ENCODE measurements around the gene PYGB.

PYGB gene

DNA sequence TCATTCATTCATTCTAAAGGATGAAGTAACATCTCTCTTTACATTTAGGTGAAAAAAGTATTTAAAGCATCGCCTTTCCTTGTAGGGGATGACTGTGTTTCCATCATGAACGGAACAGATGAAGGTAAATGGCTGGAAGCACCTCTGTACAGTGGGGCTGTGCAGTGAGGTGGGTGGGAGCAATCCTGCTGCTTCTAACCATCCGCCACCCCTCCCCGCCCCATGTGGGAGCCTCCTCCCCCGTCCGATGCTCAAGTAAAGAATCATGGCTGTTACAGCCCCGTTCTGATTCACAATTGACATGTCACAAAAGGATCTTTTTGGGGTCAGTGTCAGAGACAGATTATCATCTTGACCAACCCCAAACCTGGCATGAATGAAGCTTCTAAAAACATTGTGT is 33.1 kb upstream of the PYGB start:
- TF ChIP-seq CSDC2 (CRISPR knock-in tag; IDR thresholded peaks at IDR 0.05) (no peak), ZFP3 (CRISPR knock-in tag; IDR thresholded peaks at IDR 0.05) (no peak)
- ATAC-seq = no peak

GRCh38 chr20:25215521-25215920 is 32.4 kb upstream of the PYGB start:
- TF ChIP-seq BACH2 (CRISPR knock-in tag; IDR thresholded peaks at IDR 0.05; ENCODE audit: borderline replicate concordance) = no peak
- TF ChIP-seq SNAI2 (CRISPR knock-in tag; IDR thresholded peaks at IDR 0.05) = no peak

DNA sequence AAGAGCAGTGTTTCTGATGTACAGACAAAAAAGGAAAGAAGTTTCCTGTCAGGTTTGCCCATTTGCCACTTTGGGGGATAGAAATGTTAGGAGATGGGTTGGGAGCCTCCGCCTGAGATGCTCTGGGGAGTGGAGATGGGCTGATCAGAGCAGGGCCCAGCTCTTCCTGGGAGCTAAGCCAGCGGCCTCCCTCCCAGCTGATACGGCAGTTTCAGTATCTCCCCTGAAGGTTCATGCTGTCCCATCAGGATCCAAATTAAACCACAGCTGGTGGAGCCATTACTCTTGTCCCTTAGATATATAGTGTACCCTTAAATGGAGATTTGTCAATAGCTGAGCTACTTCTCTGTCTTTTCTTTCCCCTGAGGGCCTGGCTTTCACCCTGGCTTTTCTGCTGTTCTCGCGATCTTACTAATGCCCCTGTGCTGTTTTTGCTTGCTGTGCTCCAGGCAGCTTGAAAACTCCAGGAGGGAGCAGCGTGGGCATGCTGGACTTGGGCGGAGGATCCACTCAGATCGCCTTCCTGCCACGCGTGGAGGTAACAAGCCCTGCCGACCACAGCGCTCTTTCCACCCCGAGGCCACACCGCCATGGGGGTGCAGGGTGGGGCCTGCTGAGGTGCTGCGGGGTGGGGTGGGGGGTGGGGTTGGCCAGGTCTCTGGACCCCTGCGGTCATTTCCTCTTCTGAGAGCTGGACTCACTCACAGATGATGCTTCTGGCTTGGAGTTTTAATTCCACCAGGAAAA is 31.5 kb upstream of the PYGB start:
- ATAC-seq = no peak
- no peak for TF ChIP-seq CSDC2 (CRISPR knock-in tag; IDR thresholded peaks at IDR 0.05)
- no peak for TF ChIP-seq PPARA (CRISPR knock-in tag; IDR thresholded peaks at IDR 0.05; ENCODE audit: borderline replicate concordance)
- TF ChIP-seq ZNF70 (CRISPR knock-in tag; IDR thresholded peaks at IDR 0.05) = no peak
- TF ChIP-seq, protein P1, sequence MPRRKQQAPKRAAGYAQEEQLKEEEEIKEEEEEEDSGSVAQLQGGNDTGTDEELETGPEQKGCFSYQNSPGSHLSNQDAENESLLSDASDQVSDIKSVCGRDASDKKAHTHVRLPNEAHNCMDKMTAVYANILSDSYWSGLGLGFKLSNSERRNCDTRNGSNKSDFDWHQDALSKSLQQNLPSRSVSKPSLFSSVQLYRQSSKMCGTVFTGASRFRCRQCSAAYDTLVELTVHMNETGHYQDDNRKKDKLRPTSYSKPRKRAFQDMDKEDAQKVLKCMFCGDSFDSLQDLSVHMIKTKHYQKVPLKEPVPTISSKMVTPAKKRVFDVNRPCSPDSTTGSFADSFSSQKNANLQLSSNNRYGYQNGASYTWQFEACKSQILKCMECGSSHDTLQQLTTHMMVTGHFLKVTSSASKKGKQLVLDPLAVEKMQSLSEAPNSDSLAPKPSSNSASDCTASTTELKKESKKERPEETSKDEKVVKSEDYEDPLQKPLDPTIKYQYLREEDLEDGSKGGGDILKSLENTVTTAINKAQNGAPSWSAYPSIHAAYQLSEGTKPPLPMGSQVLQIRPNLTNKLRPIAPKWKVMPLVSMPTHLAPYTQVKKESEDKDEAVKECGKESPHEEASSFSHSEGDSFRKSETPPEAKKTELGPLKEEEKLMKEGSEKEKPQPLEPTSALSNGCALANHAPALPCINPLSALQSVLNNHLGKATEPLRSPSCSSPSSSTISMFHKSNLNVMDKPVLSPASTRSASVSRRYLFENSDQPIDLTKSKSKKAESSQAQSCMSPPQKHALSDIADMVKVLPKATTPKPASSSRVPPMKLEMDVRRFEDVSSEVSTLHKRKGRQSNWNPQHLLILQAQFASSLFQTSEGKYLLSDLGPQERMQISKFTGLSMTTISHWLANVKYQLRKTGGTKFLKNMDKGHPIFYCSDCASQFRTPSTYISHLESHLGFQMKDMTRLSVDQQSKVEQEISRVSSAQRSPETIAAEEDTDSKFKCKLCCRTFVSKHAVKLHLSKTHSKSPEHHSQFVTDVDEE (CRISPR knock-in tag; IDR thresholded peaks at IDR 0.05) = no peak
- no peak for TF ChIP-seq CSRNP3 (CRISPR knock-in tag; IDR thresholded peaks at IDR 0.05)
- TF ChIP-seq, protein P2, sequence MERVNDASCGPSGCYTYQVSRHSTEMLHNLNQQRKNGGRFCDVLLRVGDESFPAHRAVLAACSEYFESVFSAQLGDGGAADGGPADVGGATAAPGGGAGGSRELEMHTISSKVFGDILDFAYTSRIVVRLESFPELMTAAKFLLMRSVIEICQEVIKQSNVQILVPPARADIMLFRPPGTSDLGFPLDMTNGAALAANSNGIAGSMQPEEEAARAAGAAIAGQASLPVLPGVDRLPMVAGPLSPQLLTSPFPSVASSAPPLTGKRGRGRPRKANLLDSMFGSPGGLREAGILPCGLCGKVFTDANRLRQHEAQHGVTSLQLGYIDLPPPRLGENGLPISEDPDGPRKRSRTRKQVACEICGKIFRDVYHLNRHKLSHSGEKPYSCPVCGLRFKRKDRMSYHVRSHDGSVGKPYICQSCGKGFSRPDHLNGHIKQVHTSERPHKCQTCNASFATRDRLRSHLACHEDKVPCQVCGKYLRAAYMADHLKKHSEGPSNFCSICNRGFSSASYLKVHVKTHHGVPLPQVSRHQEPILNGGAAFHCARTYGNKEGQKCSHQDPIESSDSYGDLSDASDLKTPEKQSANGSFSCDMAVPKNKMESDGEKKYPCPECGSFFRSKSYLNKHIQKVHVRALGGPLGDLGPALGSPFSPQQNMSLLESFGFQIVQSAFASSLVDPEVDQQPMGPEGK (CRISPR knock-in tag; IDR thresholded peaks at IDR 0.05; ENCODE audit: borderline replicate concordance) = no peak
- TF ChIP-seq OSR1 (CRISPR knock-in tag; IDR thresholded peaks at IDR 0.05) = no peak
- no peak for TF ChIP-seq TCF4 (CRISPR knock-in tag; IDR thresholded peaks at IDR 0.05; ENCODE audit: borderline replicate concordance)
- no peak for TF ChIP-seq ZFP30 (CRISPR knock-in tag; IDR thresholded peaks at IDR 0.05)
- no peak for TF ChIP-seq ESRRG (CRISPR knock-in tag; IDR thresholded peaks at IDR 0.05)
- TF ChIP-seq, protein P3, sequence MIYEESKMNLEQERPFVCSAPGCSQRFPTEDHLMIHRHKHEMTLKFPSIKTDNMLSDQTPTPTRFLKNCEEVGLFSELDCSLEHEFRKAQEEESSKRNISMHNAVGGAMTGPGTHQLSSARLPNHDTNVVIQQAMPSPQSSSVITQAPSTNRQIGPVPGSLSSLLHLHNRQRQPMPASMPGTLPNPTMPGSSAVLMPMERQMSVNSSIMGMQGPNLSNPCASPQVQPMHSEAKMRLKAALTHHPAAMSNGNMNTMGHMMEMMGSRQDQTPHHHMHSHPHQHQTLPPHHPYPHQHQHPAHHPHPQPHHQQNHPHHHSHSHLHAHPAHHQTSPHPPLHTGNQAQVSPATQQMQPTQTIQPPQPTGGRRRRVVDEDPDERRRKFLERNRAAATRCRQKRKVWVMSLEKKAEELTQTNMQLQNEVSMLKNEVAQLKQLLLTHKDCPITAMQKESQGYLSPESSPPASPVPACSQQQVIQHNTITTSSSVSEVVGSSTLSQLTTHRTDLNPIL (CRISPR knock-in tag; IDR thresholded peaks at IDR 0.05; ENCODE audit: low read depth) = no peak
- no peak for TF ChIP-seq ARNTL (CRISPR knock-in tag; IDR thresholded peaks at IDR 0.05; ENCODE audit: borderline replicate concordance, low read depth)
- no peak for TF ChIP-seq BACH2 (CRISPR knock-in tag; IDR thresholded peaks at IDR 0.05; ENCODE audit: borderline replicate concordance)
- TF ChIP-seq SNAI2 (CRISPR knock-in tag; IDR thresholded peaks at IDR 0.05) = no peak
- no peak for TF ChIP-seq ZC3H10 (CRISPR knock-in tag; IDR thresholded peaks at IDR 0.05)
- no peak for TF ChIP-seq RARB (CRISPR knock-in tag; IDR thresholded peaks at IDR 0.05)
- no peak for TF ChIP-seq ZNF565 (CRISPR knock-in tag; conservative IDR thresholded peaks at IDR 0.05; ENCODE audit: low read depth)
- TF ChIP-seq ZFP3 (CRISPR knock-in tag; IDR thresholded peaks at IDR 0.05) = no peak
- no peak for TF ChIP-seq TOX (CRISPR knock-in tag; IDR thresholded peaks at IDR 0.05; ENCODE audit: borderline replicate concordance)

More at GRCh38 chr20:25215521-25215920, 32.4 kb upstream of the PYGB start:
- ATAC-seq = no peak

DNA sequence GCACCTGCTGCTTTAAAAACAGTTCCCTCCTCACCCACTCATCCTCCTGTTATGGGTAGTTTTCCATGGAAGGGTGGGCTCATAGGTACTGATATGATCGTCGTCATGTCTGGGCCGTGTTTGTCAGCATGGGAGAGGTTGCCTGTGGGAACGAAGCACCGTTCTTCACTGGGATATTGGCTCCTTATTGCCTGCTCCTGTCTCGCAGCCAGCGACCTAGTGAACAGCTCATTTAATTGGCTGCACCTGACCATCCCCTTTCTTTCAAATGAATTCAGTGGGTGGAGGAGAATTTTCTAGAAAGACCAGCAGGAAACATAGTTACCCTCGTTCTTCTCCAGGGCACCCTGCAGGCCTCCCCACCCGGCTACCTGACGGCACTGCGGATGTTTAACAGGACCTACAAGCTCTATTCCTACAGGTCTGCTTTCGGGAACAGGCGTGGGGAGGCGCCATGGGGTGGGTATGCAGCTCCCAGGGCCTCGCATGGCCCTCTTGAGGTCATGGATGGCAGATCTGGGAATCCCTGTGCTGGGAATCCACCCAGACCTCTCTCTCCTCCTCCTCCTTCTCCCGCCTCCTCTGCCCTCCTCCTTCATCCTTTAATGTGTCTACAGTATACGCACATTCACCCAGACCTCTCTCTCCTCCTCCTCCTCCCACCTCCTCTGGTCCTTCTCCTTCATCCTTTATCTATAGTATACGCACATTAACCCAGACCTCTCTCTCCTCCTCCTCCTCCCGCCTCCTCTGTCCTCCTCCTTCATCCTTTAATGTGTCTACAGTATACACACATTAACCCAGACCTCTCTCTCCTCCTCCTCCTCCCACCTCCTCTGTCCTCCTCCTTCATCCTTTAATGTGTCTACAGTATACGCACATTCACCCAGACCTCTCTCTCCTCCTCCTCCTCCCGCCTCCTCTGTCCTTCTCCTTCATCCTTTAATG is 30.4 kb upstream of the PYGB start:
- ATAC-seq = no peak
- TF ChIP-seq, protein P3 (CRISPR knock-in tag; IDR thresholded peaks at IDR 0.05; ENCODE audit: low read depth) = no peak
- TF ChIP-seq, protein P1 (CRISPR knock-in tag; IDR thresholded peaks at IDR 0.05) = no peak
- no peak for TF ChIP-seq TOX (CRISPR knock-in tag; IDR thresholded peaks at IDR 0.05; ENCODE audit: borderline replicate concordance)
- TF ChIP-seq ZNF565 (CRISPR knock-in tag; conservative IDR thresholded peaks at IDR 0.05; ENCODE audit: low read depth) = no peak
- TF ChIP-seq ZNF70 (CRISPR knock-in tag; IDR thresholded peaks at IDR 0.05) = no peak
- TF ChIP-seq, protein P2 (CRISPR knock-in tag; IDR thresholded peaks at IDR 0.05; ENCODE audit: borderline replicate concordance) = no peak
- TF ChIP-seq OSR1 (CRISPR knock-in tag; IDR thresholded peaks at IDR 0.05) = no peak
